OCI-LY7 (cell line): Measurements from ENCODE around the gene CHGA. TPM values are rescaled to one million over a fixed set of nuclear protein-coding genes. Genes with fewer than 3 reads are reported as not detected.

ENCODE experiments used
- BruUV-seq: library from RNA; stranded (reverse); fragments of 400-500 nt; replicated peaks from 2 replicates; lab custom pipeline; 2021; lab: Mats Ljungman, UMichigan
- CTCF ChIA-PET: fragments of 300-600 bp; sonication (Branson Sonifier 250); formaldehyde crosslinking; loops from one replicate; lab custom pipeline; 2022; ENCODE audit warnings: antibody characterized with exemption; ENCODE audit not compliant: unreplicated experiment; lab: Charles Lee
- POLR2A ChIA-PET: fragments of 300-600 bp; sonication (Branson Sonifier 250); formaldehyde crosslinking; loops from one replicate; lab custom pipeline; 2022; ENCODE audit warnings: antibody characterized with exemption; lab: Charles Lee
- DNase-seq: peaks from one replicate; pipeline ENCODE4 v3.0.0-alpha.2; 2015; ENCODE audit warnings: low spot score
- H2AFZ ChIP-seq: fragments of 200-600 bp; sonication (generic), shearing (Covaris generic); 2 replicates; pipeline ENCODE4 v1.6.1; 2014; ENCODE audit warnings: mild to moderate bottlenecking, antibody characterized with exemption, low read length, moderate library complexity
- H3K27ac ChIP-seq: fragments of 200-600 bp; sonication (generic); 2 replicates; pipeline ENCODE4 v1.5.1; 2014; ENCODE audit warnings: mixed run types, low read depth, mild to moderate bottlenecking, moderate library complexity, low read length, inconsistent platforms; ENCODE audit not compliant: poor library complexity, severe bottlenecking
- H3K36me3 ChIP-seq: fragments of 200-600 bp; sonication (generic); 2 replicates; pipeline ENCODE4 v1.6.1; 2014; ENCODE audit warnings: mild to moderate bottlenecking, antibody characterized with exemption, low read length, moderate library complexity, mixed read lengths; ENCODE audit not compliant: insufficient read depth
- H3K4me1 ChIP-seq: fragments of 200-600 bp; sonication (generic); 2 replicates; pipeline ENCODE4 v1.5.1; 2014; ENCODE audit warnings: mild to moderate bottlenecking, low read length; ENCODE audit not compliant: insufficient read depth, poor library complexity, severe bottlenecking
- H3K4me2 ChIP-seq: fragments of 200-600 bp; sonication (generic); 2 replicates; pipeline ENCODE4 v1.6.1; 2014; ENCODE audit warnings: mild to moderate bottlenecking, low read length
- H3K4me3 ChIP-seq: fragments of 200-600 bp; sonication (generic); 2 replicates; pipeline ENCODE4 v1.5.1; 2014; ENCODE audit warnings: mild to moderate bottlenecking, low read depth, low read length; ENCODE audit not compliant: poor library complexity, severe bottlenecking
- H3K79me2 ChIP-seq: fragments of 200-600 bp; sonication (generic); 2 replicates; pipeline ENCODE4 v1.6.1; 2016; ENCODE audit warnings: low read depth, mild to moderate bottlenecking, low read length, moderate library complexity, mixed read lengths; ENCODE audit not compliant: insufficient read depth
- H3K9me2 ChIP-seq: fragments of 200-600 bp; sonication (generic); 2 replicates; pipeline ENCODE4 v1.6.1; 2016; ENCODE audit warnings: mild to moderate bottlenecking, low read length, mixed read lengths; ENCODE audit not compliant: insufficient read depth
- H3K9me3 ChIP-seq: fragments of 200-600 bp; sonication (generic); 2 replicates; pipeline ENCODE4 v1.6.1; 2014; ENCODE audit warnings: mild to moderate bottlenecking, mixed run types, low read length, mixed read lengths
- H4K20me1 ChIP-seq: fragments of 200-600 bp; sonication (generic); 2 replicates; pipeline ENCODE4 v1.6.1; 2014; ENCODE audit warnings: mild to moderate bottlenecking, antibody characterized with exemption, low read length, moderate library complexity, mixed read lengths; ENCODE audit not compliant: insufficient read depth
- EZH2phosphoT487 ChIP-seq: fragments of 200-600 bp; sonication (generic); IDR thresholded peaks from 2 replicates; pipeline ENCODE4 v1.6.1; 2018; ENCODE audit warnings: low read depth, borderline replicate concordance, mild to moderate bottlenecking, mixed run types, antibody characterized with exemption, low read length, moderate library complexity, mixed read lengths
- intact Hi-C: fragments of 100-400 bp; cut with micrococcal nuclease; formaldehyde crosslinking; loops from one replicate; pipeline ENCODE4 v1.10.0; 2022; ENCODE audit not compliant: unreplicated experiment
- total RNA-seq, 2 experiments: library from RNA; depleted of rRNA in 1 of 2; stranded (reverse); fragments of >200 nt in 1 of 2; shearing (Covaris generic) in 1 of 2; gene quantifications; 2 replicates each; pipeline ENCODE4 v1.2.3, GENCODE V29; 2014 to 2022
- TF ChIP-seq, protein P1 (sequence below): fragments of 200-600 bp; sonication (generic); conservative IDR thresholded peaks from 2 replicates; pipeline ENCODE4 v1.5.1; 2014; ENCODE audit warnings: mild to moderate bottlenecking, antibody characterized with exemption, low read length, moderate library complexity, mixed read lengths

Gene CHGA
- total RNA-seq, 2 experiments from 2014 or later: 0.57 TPM; not detected in 1

DNA sequence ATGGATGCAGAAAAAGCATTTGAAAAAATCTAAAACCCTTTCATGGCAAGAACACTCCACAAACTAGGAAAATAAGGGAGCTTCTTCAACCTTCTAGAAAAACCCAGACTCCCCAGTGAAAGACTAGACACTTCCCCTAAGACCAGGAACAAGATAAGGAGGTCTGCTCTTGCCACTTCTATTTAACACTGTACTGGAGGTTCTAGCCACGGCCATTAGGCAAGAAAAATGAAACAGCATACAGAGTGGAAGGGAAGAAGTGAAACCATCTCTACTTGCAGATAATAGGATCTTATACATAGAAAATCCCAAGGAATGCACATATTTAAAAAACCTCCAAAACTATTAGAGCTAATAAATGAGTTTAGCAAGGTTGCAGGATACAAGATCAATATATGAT, 42.3 kb downstream of the CHGA start:
- no peaks in the 10 kb centered on the region for H3K9me2 ChIP-seq
- BruUV-seq: no TSS peak
- ChIA-PET CTCF (no interaction called here), POLR2A (interaction anchor here (0.6 to 0.7 kb wide), 2 partner anchors 141 to 1469 kb away, joined by 3 read pairs; no protein-coding TSS in a partner anchor)
- H4K20me1 ChIP-seq: no peaks in the 10 kb centered on the region
- no peak overlapping the region for H3K4me3 ChIP-seq
- no peak overlapping the region for H2AFZ ChIP-seq
- H3K4me2 ChIP-seq: no peak overlapping the region
- H3K9me3 ChIP-seq: no peaks in the 10 kb centered on the region
- no peak for DNase-seq
- no peaks in the 10 kb centered on the region for H3K79me2 ChIP-seq
- TF ChIP-seq, protein P1, sequence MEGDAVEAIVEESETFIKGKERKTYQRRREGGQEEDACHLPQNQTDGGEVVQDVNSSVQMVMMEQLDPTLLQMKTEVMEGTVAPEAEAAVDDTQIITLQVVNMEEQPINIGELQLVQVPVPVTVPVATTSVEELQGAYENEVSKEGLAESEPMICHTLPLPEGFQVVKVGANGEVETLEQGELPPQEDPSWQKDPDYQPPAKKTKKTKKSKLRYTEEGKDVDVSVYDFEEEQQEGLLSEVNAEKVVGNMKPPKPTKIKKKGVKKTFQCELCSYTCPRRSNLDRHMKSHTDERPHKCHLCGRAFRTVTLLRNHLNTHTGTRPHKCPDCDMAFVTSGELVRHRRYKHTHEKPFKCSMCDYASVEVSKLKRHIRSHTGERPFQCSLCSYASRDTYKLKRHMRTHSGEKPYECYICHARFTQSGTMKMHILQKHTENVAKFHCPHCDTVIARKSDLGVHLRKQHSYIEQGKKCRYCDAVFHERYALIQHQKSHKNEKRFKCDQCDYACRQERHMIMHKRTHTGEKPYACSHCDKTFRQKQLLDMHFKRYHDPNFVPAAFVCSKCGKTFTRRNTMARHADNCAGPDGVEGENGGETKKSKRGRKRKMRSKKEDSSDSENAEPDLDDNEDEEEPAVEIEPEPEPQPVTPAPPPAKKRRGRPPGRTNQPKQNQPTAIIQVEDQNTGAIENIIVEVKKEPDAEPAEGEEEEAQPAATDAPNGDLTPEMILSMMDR: no peak
- TF ChIP-seq EZH2phosphoT487: no peak
- intact Hi-C loops: no loop called here
- H3K4me1 ChIP-seq: no peaks in the 10 kb centered on the region
- H3K27ac ChIP-seq: no peak overlapping the region
- H3K36me3 ChIP-seq: no peaks in the 10 kb centered on the region

DNA sequence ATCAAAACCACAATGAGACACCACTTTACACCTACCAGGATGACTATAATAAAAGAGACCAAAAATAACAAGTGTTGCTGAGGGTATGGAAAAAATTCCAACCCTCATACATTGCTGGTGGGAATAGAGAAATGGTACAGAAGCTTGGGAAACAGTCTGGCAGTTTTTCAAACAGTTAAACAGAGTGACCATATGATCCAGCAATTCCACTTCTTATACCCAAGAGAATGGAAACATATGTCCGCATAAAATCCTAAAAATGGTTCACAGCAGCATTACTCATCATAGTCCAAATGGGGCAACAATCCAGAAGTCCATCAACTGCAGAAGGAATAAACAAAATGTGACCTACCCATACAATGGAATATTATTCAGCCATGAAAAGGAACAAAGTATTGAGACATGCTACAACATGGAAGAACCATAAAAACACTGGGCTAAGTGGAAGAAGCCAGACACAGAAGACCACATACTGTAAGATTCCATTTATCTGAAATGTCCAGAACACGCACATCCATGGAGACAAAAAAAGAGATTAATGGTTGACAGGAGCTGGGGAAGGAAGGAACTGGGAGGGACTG, 44.5 kb downstream of the CHGA start:
- Histone ChIP-seq H3K36me3 (no peaks in the 10 kb centered on the region), H3K4me1 (no peaks in the 10 kb centered on the region), H2AFZ (no peak overlapping the region), H3K9me2 (no peaks in the 10 kb centered on the region), H3K79me2 (no peaks in the 10 kb centered on the region), H3K9me3 (no peaks in the 10 kb centered on the region), H3K4me3 (no peak overlapping the region), H3K27ac (no peak overlapping the region), H3K4me2 (no peak overlapping the region), H4K20me1 (no peaks in the 10 kb centered on the region)
- TF ChIP-seq EZH2phosphoT487: no peak
- TF ChIP-seq, protein P1: no peak
- DNase-seq: no peak
- intact Hi-C loops: no loop called here
- ChIA-PET POLR2A (interaction anchor here (0.6 kb wide), 1 partner anchor 827 kb away, joined by 3 read pairs; no protein-coding TSS in a partner anchor), CTCF (interaction anchor here (0.6 kb wide), 1 partner anchor 629 kb away, joined by 3 read pairs; no protein-coding TSS in a partner anchor)
- no TSS peak for BruUV-seq

DNA sequence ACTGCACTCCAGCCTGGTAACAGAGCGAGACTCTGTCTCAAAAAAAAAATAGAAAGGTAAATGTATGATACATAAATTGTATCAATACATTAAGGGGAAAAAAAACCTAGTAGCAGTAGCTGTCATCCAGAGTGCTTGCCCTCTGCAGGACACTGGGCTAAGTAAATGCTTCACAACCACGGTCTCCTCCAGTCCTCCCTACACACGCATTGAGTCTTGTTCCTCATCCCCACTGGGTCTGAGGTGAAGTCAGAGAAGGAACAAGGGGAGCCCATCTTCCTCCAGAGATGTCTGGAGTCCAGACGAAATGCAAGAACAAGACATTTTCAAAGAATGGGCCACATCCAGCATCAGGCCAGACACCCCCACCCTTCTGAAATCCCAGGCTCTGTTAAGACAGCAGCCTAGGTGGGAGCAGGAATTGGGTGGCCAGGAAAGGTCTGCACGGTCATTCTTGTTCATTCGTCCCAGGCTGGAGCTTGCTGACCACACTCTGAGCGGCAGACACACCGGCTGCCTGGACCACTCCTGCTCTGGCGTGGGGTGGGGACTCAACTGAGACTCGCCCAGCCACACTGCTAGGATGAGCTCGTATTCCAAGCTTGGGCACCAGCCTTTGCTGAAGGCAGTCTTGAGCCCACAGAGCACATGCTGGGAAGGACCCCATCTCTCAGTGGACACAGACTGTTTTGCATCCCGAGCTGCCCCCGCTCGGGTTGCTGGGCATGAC, 45.5 kb downstream of the CHGA start:
- CTCF ChIA-PET: interaction anchor here (1.0 kb wide), 1 partner anchor 16 kb away, joined by 3 read pairs; no protein-coding TSS in a partner anchor
- no peak overlapping the region for H3K4me3 ChIP-seq
- H3K4me2 ChIP-seq: no peak overlapping the region
- no peak for TF ChIP-seq EZH2phosphoT487
- TF ChIP-seq, protein P1: no peak
- H3K4me1 ChIP-seq: no peaks in the 10 kb centered on the region
- no peaks in the 10 kb centered on the region for H3K9me3 ChIP-seq
- H2AFZ ChIP-seq: no peak overlapping the region
- no peaks in the 10 kb centered on the region for H4K20me1 ChIP-seq
- no peaks in the 10 kb centered on the region for H3K79me2 ChIP-seq
- H3K36me3 ChIP-seq: no peaks in the 10 kb centered on the region
- DNase-seq: no peak
- no peak overlapping the region for H3K27ac ChIP-seq
- H3K9me2 ChIP-seq: no peaks in the 10 kb centered on the region
- POLR2A ChIA-PET: interaction anchor here (0.6 kb wide), 1 partner anchor 828 kb away, joined by 3 read pairs; no protein-coding TSS in a partner anchor
- intact Hi-C loops: no loop called here
- BruUV-seq: no TSS peak
